H1 (cell line): ENCODE measurements around the gene IL1RL1. TPM values are rescaled to one million over a fixed set of nuclear protein-coding genes. Genes with fewer than 3 reads are reported as not detected.

Experiments
- HDAC6 ChIP-seq: IDR thresholded peaks from one replicate; pipeline ENCODE4 v1.7.1; 2012; ENCODE audit warnings: low read depth, mild to moderate bottlenecking, inconsistent platforms, low read length, moderate library complexity
- SIN3A ChIP-seq, 2 experiments: IDR thresholded peaks in 1 of 2; conservative IDR thresholded peaks in 1 of 2; 2 replicates each; pipeline ENCODE4 v1.6.1; 2011 to 2012; ENCODE audit warnings: low read length in 2 of 2, improper control_type of control experiment in 1 of 2, low read depth in 1 of 2, mild to moderate bottlenecking in 1 of 2
- polyA plus RNA-seq, 7 experiments: library from polyadenylated mRNA; depleted of rRNA in 3 of 7; stranded (reverse) in 5 of 7; unstranded in 2 of 7; fragments of >200 nt in 5 of 7; fragments of 200-250 nt in 2 of 7; gene quantifications; 1 replicate in 5 of 7; 2 replicates in 1 of 7; 4 replicates in 1 of 7; pipeline versions ENCODE4 v1.2.1 to v1.2.3, GENCODE V29; 2011 to 2013; ENCODE audit warnings: missing spikeins in 2 of 7, mixed read lengths in 2 of 7
- total RNA-seq: library from RNA; stranded (reverse); fragmentation: NEBNext Ultra II Directional; extraction: Animal tissue kit (Norgen Biotek cat#: 25700); gene quantifications from 2 replicates; pipeline ENCODE4 v1.2.1, GENCODE V29; 2021

IL1RL1 gene
- total and polyA plus RNA-seq, 2 of the 8 experiments (the other 6 are each of a cell fraction or from before 2014, with no cell fraction given): not detected

- no peak for TF ChIP-seq SIN3A (conservative IDR thresholded peaks at IDR 0.05 in 1 of 2, IDR thresholded peaks at IDR 0.05 in 1 of 2; ENCODE audit: low read depth in 1 of 2, low read length in 2 of 2)
- no peak for TF ChIP-seq HDAC6
Measured at GRCh38 chr2:102346381-102347130, 35.2 kb downstream of the IL1RL1 start (continued).
